Measurements from ENCODE around the gene GABRA6. TPM values are rescaled to one million over a fixed set of nuclear protein-coding genes. Genes with fewer than 3 reads are reported as not detected.

Gene GABRA6
- total RNA-seq, 1 experiment from 2014 or later: not detected

DNA sequence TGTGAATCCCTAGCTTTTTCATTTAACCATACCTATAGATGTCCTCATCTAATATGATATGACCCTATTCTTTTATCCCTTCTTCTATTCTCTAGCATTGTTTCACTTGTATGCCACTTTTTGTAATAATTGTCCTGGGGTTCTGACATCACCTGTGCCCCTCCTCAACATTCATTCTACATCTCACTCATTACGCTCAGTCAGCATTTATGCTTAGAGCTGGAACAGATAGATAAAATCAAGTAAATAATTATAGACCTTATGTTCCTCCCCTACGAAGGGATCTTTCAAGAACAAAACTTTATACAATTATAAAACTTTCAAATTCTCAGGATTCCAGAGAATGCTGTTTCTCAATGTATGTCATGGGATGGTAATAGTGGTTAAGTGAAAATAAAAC lies 18.0 kb downstream of the GABRA6 start:
- H3K9me3 ChIP-seq (ENCODE audit: insufficient read depth, low read depth): no peaks in the 10 kb centered on the region
- intact Hi-C loops (cut with micrococcal nuclease; ENCODE audit: unreplicated experiment): no loop called here
- H3K4me1 ChIP-seq (replicated peaks; ENCODE audit: insufficient read depth): no peaks in the 10 kb centered on the region
- no peak overlapping the region for H3K4me2 ChIP-seq
- no peaks in the 10 kb centered on the region for H3K79me2 ChIP-seq (ENCODE audit: low read depth)
- H3K27me3 ChIP-seq (ENCODE audit: insufficient read depth, low read depth): no peaks in the 10 kb centered on the region
- ChIA-PET POLR2A (ENCODE audit: unreplicated experiment) (no interaction called here), CTCF (no interaction called here)
- H3F3A ChIP-seq (ENCODE audit: insufficient read depth, low read depth): no peaks in the 10 kb centered on the region
- H3K9me2 ChIP-seq (ENCODE audit: insufficient read depth): no peaks in the 10 kb centered on the region
- DNase-seq: no peak
- H3K27ac ChIP-seq: no peak overlapping the region
- no peaks in the 10 kb centered on the region for H3K36me3 ChIP-seq (ENCODE audit: low read depth)
- H3K4me3 ChIP-seq: no peak overlapping the region
- no peak overlapping the region for H2AFZ ChIP-seq
- TF ChIP-seq, protein P1, sequence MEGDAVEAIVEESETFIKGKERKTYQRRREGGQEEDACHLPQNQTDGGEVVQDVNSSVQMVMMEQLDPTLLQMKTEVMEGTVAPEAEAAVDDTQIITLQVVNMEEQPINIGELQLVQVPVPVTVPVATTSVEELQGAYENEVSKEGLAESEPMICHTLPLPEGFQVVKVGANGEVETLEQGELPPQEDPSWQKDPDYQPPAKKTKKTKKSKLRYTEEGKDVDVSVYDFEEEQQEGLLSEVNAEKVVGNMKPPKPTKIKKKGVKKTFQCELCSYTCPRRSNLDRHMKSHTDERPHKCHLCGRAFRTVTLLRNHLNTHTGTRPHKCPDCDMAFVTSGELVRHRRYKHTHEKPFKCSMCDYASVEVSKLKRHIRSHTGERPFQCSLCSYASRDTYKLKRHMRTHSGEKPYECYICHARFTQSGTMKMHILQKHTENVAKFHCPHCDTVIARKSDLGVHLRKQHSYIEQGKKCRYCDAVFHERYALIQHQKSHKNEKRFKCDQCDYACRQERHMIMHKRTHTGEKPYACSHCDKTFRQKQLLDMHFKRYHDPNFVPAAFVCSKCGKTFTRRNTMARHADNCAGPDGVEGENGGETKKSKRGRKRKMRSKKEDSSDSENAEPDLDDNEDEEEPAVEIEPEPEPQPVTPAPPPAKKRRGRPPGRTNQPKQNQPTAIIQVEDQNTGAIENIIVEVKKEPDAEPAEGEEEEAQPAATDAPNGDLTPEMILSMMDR (conservative IDR thresholded peaks at IDR 0.05): no peak
- TF ChIP-seq EZH2 (IDR thresholded peaks at IDR 0.05; ENCODE audit: low read depth): no peak
- H4K20me1 ChIP-seq (ENCODE audit: insufficient read depth): no peaks in the 10 kb centered on the region
- BruUV-seq (replicated peaks): no TSS peak

- intact Hi-C loops (cut with micrococcal nuclease; ENCODE audit: unreplicated experiment): no loop called here
- H3F3A ChIP-seq (ENCODE audit: insufficient read depth, low read depth): no peaks in the 10 kb centered on the region
- no peak for DNase-seq
- H3K9me3 ChIP-seq (ENCODE audit: insufficient read depth, low read depth): no peaks in the 10 kb centered on the region
- H3K27ac ChIP-seq: no peak overlapping the region
- H3K4me2 ChIP-seq: no peak overlapping the region
- no TSS peak for BruUV-seq (replicated peaks)
- no peaks in the 10 kb centered on the region for H3K79me2 ChIP-seq (ENCODE audit: low read depth)
- no peak overlapping the region for H3K4me3 ChIP-seq
- H3K4me1 ChIP-seq (replicated peaks; ENCODE audit: insufficient read depth): no peaks in the 10 kb centered on the region
- H2AFZ ChIP-seq: no peak overlapping the region
- H4K20me1 ChIP-seq (ENCODE audit: insufficient read depth): no peaks in the 10 kb centered on the region
- H3K9me2 ChIP-seq (ENCODE audit: insufficient read depth): no peaks in the 10 kb centered on the region
- CTCF ChIA-PET: no interaction called here
- TF ChIP-seq, protein P1 (conservative IDR thresholded peaks at IDR 0.05): no peak
- no peak for TF ChIP-seq EZH2 (IDR thresholded peaks at IDR 0.05; ENCODE audit: low read depth)
- no peaks in the 10 kb centered on the region for H3K36me3 ChIP-seq (ENCODE audit: low read depth)
- POLR2A ChIA-PET (ENCODE audit: unreplicated experiment): no interaction called here
- H3K27me3 ChIP-seq (ENCODE audit: insufficient read depth, low read depth): no peaks in the 10 kb centered on the region
Measured at GRCh38 chr5:161707382-161707781, 21.9 kb downstream of the GABRA6 start.

DNA sequence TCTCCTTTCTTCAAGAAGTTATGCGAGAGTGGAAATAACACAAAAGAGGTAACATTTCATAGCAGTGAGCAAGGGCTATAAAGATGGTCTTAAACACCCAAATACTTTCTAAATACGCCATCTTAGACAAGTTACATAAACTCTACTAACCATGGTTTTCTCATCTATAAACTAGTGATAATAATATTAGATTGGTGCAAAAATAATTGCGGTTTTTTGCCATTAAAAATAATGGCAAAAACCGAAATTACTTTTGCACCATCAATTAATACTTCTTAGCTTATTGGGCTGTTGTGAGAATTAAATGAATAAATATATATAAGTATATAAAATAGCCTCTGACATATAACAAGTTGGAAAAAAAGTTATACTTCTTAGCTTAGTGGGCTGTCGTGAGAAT lies 23.7 kb downstream of the GABRA6 start:
- DNase-seq: no peak
- ChIA-PET POLR2A (ENCODE audit: unreplicated experiment) (no interaction called here), CTCF (no interaction called here)
- Histone ChIP-seq H3F3A (ENCODE audit: insufficient read depth, low read depth) (no peaks in the 10 kb centered on the region), H2AFZ (no peak overlapping the region), H3K9me3 (ENCODE audit: insufficient read depth, low read depth) (no peaks in the 10 kb centered on the region), H3K9me2 (ENCODE audit: insufficient read depth) (no peaks in the 10 kb centered on the region), H3K4me1 (replicated peaks; ENCODE audit: insufficient read depth) (no peaks in the 10 kb centered on the region), H3K27me3 (ENCODE audit: insufficient read depth, low read depth) (no peaks in the 10 kb centered on the region), H3K36me3 (ENCODE audit: low read depth) (no peaks in the 10 kb centered on the region), H4K20me1 (ENCODE audit: insufficient read depth) (no peaks in the 10 kb centered on the region), H3K4me2 (no peak overlapping the region), H3K27ac (no peak overlapping the region), H3K79me2 (ENCODE audit: low read depth) (no peaks in the 10 kb centered on the region), H3K4me3 (no peak overlapping the region)
- no peak for TF ChIP-seq EZH2 (IDR thresholded peaks at IDR 0.05; ENCODE audit: low read depth)
- TF ChIP-seq, protein P1 (conservative IDR thresholded peaks at IDR 0.05): no peak
- intact Hi-C loops (cut with micrococcal nuclease; ENCODE audit: unreplicated experiment): no loop called here
- no TSS peak for BruUV-seq (replicated peaks)

Measured in PC-9 (cell line).